T47D (cell line): Measurements from ENCODE around the gene UGT1A5.

Experiments used
- DNase-seq, 2 experiments: peaks; one replicate each; pipeline versions ENCODE4 v3.0.0 to v3.0.0-alpha.2; 2011 to 2012; ENCODE audit warnings: low read depth in 1 of 2, low spot score in 1 of 2
- JUND ChIP-seq: IDR thresholded peaks from 2 replicates; pipeline ENCODE4 v1.6.1; 2012; ENCODE audit warnings: low read depth
- in situ Hi-C: cut with HindIII; loops from 2 replicates; pipeline ENCODE4 v1.10.0; 2016; ENCODE audit warnings: low sequenced_read_pairs, low pct_unique_long_range_greater_than_20kb

Gene UGT1A5

GRCh38 chr2:233816771-233817170, 104.1 kb downstream of the UGT1A5 start:
- DNase-seq = no peak
- TF ChIP-seq JUND = no peak
- in situ Hi-C loops = no loop called here

GRCh38 chr2:233817361-233817911, 104.7 kb downstream of the UGT1A5 start:
- TF ChIP-seq JUND = no peak
- DNase-seq = no peak
- in situ Hi-C loops = no loop called here

DNA sequence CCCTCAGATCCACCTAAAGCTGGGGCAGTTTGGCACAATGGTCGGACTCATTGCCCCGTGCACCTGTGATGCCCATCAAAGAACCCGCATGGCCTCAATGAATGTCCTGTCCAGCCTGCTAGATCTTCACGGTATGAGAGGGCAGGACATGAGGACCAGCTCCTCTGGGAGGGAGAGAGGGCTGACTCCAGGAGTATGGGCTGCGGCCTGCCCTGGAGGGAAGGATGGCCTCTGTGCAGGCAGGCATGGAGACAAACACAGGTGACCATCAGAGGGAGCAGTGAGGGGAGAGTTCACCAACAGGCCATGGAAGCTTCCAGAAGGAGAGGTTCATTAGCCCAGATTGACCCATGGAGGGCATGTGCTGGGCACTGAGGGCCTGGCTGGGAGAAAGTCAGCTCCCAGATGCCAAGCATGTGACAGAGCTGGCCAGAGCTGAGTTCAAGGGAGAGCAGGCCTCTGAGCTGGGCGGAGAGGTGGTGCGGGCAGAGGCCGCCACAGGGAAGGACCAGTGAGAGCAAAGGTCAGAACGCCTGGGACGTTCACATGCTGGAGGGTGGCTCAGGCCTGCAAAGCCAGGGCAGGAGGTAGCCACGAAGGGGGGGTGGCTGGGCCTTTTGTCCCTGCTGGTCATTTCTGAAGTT, 105.4 kb downstream of the UGT1A5 start:
- no peak for DNase-seq
- TF ChIP-seq JUND = no peak
- in situ Hi-C loops = no loop called here

GRCh38 chr2:233818639-233819621, 106.2 kb downstream of the UGT1A5 start:
- no peak for DNase-seq
- in situ Hi-C loops = no loop called here
- no peak for TF ChIP-seq JUND

DNA sequence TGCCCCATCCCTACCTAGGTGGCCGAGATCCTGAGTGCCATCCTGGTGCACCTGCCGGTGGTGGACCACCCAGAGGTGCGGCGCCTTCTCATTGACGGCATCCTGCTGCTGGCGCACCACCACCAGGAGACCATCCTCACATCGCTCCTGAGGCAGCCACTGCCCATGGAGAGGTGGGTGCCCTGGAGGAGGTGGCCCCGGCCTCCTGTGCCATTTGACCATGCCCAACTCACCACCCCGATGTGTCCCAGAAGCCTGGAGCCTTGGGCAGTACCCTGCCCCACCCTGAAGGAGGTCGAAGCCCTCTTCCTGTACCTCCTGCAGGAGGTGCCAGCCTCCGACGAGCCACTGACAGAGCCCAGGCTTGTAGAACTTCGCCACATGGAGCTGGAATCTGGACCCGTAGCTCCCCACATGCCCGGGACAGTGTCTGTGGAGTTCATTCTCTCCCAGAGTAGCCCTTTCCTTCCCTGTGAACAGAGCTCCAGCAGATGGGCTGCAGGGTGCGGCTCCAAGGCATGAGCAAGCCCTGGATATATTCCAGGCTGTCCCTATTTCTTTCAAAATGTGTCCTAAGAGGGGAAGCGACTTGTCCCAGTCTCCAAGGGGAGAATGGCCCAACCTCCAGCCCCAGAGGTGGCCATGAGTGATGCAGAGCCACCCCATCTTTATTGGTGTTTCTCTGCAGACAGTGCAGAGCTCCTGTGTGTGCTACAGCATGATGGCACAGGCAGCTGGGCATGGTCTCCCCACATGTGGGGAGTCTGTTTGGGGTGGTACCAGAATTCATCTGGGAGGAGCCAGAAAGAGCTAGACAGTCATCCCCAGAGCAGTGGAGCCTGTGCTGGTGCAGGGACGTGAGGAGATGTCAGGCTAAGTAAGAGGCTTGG, 107.4 kb downstream of the UGT1A5 start:
- in situ Hi-C loops = no loop called here
- TF ChIP-seq JUND = no peak
- no peak for DNase-seq

DNA sequence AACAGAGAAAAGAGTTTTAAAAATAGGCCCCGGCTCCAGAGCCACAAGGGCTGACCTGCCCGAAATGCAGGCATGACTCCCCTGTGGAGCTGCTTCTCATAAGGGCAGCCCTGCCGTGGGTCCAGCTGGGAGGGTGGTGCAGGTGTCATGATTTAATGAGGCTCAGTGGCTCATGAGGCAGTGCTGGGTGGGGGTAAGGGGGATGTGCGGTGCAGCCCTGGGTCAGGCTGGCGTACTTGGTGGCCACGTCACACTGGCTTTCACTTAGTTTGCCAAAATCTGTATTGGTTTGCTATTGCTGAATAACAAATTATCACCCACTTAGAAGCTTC, 108.0 kb downstream of the UGT1A5 start:
- no peak for DNase-seq
- in situ Hi-C loops = no loop called here
- no peak for TF ChIP-seq JUND

DNA sequence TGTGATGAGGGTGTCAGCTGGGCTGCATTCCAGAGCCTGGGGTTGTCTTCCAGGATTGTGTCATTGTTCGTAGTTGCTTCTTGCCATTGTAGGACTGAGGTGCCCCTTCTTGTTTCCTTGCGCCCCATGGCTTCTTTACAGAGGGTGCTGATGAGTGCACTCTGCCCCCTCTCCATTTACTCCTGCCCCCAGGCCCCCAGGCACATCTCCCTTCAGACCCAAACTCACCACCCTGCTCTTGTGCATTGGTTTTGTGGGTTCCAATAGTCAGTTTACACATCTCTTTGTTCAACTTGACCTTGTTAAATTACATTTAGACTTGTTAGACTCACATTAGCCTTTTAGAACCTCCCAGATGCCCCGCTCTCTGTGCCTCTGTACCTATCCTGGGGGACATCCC, 108.5 kb downstream of the UGT1A5 start:
- no peak for TF ChIP-seq JUND
- in situ Hi-C loops = no loop called here
- no peak for DNase-seq

DNA sequence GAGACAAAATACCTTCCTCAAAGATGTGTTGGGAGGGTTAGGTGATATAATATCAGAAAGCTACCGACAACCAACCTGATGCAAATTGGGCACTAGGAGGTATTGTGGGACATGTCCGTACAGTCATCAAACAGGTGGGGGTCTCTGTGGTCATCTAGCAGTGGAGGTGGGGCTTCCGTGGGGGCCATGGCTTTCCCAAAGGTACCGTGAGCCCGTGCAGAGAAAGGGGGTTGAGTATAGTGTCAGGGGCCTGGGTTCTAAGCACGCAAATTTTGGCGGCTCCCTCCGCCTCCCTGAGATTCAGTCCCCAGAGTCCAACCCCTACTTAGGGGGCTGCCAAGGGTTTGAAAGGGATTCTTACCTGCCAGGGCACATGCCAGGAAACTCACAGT, 109.0 kb downstream of the UGT1A5 start:
- no peak for TF ChIP-seq JUND
- in situ Hi-C loops = no loop called here
- DNase-seq = no peak

GRCh38 chr2:233822101-233822771, 109.5 kb downstream of the UGT1A5 start:
- in situ Hi-C loops = no loop called here
- no peak for DNase-seq
- no peak for TF ChIP-seq JUND
